GM06990 (cell line): Measurements from ENCODE around the gene RSAD1.

Experiments
- DNase-seq: peaks from one replicate; pipeline ENCODE4 v3.0.0-alpha.2; 2011; ENCODE audit not compliant: insufficient read length; ENCODE audit errors: extremely low read depth
- H3K27me3 ChIP-seq: replicated peaks from 2 replicates; pipeline ENCODE4 v1.6.0; 2011; ENCODE audit warnings: low read length; ENCODE audit not compliant: control insufficient read depth, insufficient read depth
- H3K36me3 ChIP-seq: 2 replicates; pipeline ENCODE4 v1.5.1; 2011; ENCODE audit warnings: low read length; ENCODE audit not compliant: control insufficient read depth, insufficient read depth
- H3K4me3 ChIP-seq: replicated peaks from 2 replicates; pipeline ENCODE4 v1.5.1; 2011; ENCODE audit warnings: low read depth, mild to moderate bottlenecking, control low read depth, low read length
- CTCF ChIP-seq: IDR thresholded peaks from 2 replicates; pipeline ENCODE4 v1.5.1; 2011; ENCODE audit warnings: low read length, control low read depth, mild to moderate bottlenecking, inconsistent platforms; ENCODE audit not compliant: insufficient read depth, poor library complexity, severe bottlenecking

Gene RSAD1

DNA sequence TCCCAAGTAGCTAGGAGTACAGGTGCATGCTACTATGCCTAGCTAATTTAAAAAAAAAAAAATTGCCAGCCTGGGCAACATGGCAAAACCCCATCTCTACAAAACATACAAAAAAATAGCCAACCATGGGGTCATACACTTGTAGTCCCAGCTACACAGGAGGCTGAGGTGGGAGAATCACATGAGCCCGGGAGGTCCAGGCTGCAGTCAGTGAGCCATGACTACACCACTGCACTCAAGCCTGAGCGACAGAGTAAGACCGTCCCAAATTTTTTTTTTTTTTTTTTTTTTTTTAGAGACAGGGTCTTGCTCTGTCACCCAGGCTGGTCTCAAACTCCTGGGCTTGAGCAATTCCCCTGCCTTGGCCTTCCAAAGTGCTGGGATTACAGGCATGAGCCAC lies 24.8 kb upstream of the RSAD1 start:
- no peak for DNase-seq
- Histone ChIP-seq H3K4me3 (no peak overlapping the region), H3K36me3 (no peaks in the 10 kb centered on the region), H3K27me3 (no peaks in the 10 kb centered on the region)
- TF ChIP-seq CTCF = no peak

DNA sequence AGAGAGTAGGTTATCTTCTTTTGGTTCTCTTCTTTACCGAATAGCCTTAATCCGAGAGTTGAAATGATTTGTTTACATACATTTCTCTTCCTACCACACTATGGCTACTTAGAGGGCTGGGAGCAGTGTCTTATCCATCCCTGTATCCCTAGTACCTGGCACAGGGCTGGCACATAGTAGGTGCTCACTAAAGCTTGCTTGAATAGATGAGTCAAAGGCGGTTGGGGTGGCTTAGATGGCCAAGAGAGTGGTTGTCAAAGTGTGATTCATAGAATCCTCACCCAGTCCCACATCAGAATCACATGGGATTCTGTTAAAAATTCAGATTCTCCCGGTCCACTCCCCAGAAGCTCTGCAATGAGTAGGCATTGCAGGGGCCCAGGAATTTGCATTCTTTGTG lies 21.0 kb upstream of the RSAD1 start:
- DNase-seq = no peak
- Histone ChIP-seq H3K4me3 (no peak overlapping the region), H3K36me3 (no peaks in the 10 kb centered on the region), H3K27me3 (no peaks in the 10 kb centered on the region)
- TF ChIP-seq CTCF = no peak

DNA sequence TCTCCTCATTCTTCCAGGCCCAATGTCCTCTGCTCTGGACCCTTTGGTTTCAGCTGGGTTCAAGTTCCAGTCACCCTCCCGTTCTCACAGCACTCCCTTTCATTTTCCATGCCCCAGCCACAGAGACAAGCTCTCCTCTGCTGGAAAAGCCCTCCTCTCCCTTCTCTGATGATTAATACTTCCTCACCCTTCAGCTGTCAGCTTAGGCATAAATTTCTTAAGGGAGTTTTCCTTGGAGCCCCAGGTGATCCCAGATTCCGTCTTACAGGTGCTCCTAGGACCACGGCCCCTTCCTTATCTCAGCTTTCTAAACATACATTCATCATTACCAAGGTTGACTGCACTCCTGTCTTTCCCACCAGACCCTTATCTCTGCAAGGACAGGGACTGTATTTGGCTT lies 20.4 kb upstream of the RSAD1 start:
- no peak for DNase-seq
- no peak for TF ChIP-seq CTCF
- no peaks in the 10 kb centered on the region for H3K36me3 ChIP-seq
- H3K27me3 ChIP-seq = no peaks in the 10 kb centered on the region
- H3K4me3 ChIP-seq = no peak overlapping the region

- Histone ChIP-seq H3K27me3 (no peaks in the 10 kb centered on the region), H3K36me3 (no peaks in the 10 kb centered on the region), H3K4me3 (no peak overlapping the region)
- no peak for DNase-seq
- TF ChIP-seq CTCF = no peak
Measured at GRCh38 chr17:50458701-50459676, 19.7 kb upstream of the RSAD1 start.

DNA sequence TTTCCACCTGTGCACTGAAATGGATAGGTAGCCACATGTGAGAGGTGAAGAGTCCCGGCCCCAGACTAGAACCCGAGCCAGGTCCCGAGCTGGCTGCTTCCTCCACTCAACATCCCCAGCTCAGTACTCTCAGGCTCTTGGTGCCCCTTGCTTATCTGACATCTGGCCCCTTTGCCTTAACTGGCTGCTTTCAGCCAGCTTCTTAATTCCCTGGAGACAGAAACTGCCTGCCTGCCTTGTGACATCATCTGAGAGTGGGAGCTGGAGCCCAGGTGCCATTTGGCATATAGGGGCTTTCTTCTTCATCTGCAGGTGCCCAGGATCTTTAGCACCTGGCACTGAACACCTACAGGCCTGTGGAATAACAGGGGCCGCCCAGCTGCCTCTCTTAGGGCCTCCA lies 18.9 kb upstream of the RSAD1 start:
- H3K4me3 ChIP-seq = no peak overlapping the region
- DNase-seq = no peak
- TF ChIP-seq CTCF = no peak
- H3K36me3 ChIP-seq = no peaks in the 10 kb centered on the region
- no peaks in the 10 kb centered on the region for H3K27me3 ChIP-seq
